Occipital lobe (tissue), 2 donors: ENCODE results near the gene MUTYH. TPM values are rescaled to one million over a fixed set of nuclear protein-coding genes. Genes with fewer than 3 reads are reported as not detected.
A peak's percentile ranks its signal among the peaks of the same experiment; 100 is the strongest.
"Not testable (repeated sequence)": the region's sequence is repeated elsewhere in the genome, so short reads cannot be mapped to it uniquely, and the experiment has no call there.

ENCODE experiments used
- DNase-seq: peaks from one replicate; lab custom pipeline; 2025; lab: John Stamatoyannopoulos, UW
- total RNA-seq: library from RNA; depleted of rRNA; stranded (reverse); fragments of >200 nt; gene quantifications from one replicate; pipeline ENCODE4 v1.2.3, GENCODE V29; 2014

MUTYH gene
- total RNA-seq = 23.2 TPM

DNA sequence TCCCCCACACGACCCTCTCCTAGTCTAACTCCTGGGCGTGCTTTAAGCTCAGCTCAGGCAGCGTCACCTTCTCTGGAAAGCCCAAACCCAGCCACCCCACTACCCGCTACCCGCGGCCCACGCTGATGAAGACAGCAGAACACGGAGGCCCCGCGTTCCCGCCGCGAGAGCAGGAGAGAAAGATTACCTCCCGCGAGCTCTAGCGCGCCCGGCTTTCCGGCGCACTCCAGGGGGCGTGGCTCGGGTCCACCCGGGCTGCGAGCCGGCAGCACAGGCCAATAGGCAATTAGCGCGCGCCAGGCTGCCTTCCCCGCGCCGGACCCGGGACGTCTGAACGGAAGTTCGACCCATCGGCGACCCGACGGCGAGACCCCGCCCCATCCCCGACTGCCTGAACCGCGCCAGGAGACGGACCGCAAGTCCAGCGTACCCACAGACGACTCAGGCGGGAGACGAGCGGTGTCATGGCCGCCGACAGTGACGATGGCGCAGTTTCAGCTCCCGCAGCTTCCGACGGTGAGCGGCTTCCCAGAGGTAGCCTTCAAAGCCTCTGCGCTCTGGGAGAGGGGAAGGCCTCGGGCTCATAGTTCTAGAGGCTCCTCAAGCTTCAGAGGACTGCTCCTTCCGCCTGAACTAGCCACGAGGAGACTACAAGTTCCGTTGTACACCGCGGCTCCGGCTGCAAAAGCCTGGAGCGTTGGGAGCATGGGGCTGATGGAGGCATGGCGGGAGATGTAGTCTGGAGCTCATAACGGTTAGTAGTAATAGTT, at the start of gene MUTYH, which contains the start of gene TOE1:
TSS of gene MUTYH (minus strand) at position 652 of the 770 bp plus-strand sequence. CDS start 5,935 bp downstream, outside the sequence.
TSS of gene TOE1 (plus strand) at position 382 of the 770 bp plus-strand sequence. CDS start at position 465, 83 bp downstream.
- peak; percentile 88 for DNase-seq

GRCh38 chr1:45386219-45386618, 46.0 kb upstream of the MUTYH start:
- no peak for DNase-seq

- no peak for DNase-seq
These were observed 45.1 kb upstream of the MUTYH start for GRCh38 chr1:45385302-45385701.

DNA sequence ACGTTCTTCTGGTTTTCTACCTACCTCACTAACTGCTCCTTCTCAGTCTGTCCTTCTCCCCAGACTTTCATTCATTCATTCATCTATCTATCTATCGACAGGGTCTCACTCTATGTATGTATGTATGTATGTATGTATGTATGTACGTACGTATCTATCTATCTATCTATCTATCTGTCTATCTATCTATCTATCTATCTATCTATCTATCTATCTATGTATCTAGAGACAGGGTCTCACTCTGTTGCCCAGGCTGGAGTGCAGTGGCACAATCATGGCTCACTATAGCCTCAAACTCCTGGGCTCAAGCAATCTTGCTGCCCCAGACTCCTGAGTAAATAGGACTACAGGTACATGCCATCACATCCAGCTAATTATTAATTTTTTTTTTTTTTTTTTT, 44.0 kb upstream of the MUTYH start:
- DNase-seq = not testable (repeated sequence)

GRCh38 chr1:45383191-45383590, 43.0 kb upstream of the MUTYH start:
- no peak for DNase-seq

DNA sequence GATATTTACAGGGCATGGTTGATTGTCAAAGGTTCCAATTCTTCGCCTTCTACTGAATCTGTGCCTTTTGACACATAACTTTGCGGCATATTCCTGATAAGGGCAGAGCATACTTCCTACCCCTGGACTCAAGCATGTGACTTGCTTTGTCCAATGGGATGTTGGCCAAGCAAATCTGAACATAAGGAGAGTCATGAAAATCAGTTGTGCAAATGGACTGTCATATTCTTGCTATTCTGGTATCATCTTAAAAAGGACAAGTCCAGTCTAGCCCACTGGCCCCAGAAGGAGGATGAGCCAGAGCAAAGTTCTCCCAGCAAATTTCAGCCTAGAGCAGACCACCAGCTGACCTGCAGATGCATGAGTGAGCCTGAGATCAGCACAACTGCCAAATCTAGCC, 41.0 kb upstream of the MUTYH start:
- no peak for DNase-seq

- no peak for DNase-seq
These were observed 40.5 kb upstream of the MUTYH start for GRCh38 chr1:45380730-45381129.

DNA sequence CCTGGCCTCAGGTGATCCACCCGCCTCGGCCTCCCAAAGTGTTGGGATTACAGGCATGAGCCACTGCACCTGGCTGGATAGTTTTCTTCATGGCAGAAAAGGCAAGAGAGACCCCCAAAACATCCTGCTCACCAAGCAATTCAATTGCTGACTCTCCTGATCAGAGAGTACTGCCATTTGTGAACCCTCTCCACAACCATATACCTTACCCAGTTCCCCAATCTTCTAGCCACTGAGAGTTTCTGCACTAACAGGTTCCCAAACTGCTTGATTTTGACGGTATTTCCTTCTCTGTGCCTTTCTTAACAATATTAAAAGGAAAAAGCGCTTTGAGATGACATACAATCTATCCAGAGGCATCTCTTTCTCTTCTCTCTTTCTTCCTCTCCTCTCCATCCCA, 39.9 kb upstream of the MUTYH start:
- DNase-seq = no peak

GRCh38 chr1:45379524-45379923, 39.3 kb upstream of the MUTYH start:
- DNase-seq = no peak

DNA sequence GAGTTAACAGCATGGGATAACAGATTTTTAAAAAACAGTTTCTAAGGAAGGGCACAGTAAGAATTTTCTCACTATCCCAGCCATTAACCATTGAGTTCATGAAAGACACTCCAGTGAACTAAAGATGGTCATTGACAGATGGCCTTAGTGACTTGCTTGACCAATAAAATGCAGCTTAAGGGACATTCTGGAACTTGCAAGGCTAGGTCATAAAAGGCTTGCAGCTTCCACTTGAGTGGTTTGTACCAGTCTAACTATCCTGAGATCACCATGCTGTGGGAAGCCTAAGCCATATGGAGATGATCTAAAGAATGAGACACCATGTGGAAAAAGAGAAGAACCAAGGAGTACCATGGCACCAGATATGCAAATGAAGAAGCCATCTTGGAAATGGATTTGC, 37.9 kb upstream of the MUTYH start:
- no peak for DNase-seq

DNA sequence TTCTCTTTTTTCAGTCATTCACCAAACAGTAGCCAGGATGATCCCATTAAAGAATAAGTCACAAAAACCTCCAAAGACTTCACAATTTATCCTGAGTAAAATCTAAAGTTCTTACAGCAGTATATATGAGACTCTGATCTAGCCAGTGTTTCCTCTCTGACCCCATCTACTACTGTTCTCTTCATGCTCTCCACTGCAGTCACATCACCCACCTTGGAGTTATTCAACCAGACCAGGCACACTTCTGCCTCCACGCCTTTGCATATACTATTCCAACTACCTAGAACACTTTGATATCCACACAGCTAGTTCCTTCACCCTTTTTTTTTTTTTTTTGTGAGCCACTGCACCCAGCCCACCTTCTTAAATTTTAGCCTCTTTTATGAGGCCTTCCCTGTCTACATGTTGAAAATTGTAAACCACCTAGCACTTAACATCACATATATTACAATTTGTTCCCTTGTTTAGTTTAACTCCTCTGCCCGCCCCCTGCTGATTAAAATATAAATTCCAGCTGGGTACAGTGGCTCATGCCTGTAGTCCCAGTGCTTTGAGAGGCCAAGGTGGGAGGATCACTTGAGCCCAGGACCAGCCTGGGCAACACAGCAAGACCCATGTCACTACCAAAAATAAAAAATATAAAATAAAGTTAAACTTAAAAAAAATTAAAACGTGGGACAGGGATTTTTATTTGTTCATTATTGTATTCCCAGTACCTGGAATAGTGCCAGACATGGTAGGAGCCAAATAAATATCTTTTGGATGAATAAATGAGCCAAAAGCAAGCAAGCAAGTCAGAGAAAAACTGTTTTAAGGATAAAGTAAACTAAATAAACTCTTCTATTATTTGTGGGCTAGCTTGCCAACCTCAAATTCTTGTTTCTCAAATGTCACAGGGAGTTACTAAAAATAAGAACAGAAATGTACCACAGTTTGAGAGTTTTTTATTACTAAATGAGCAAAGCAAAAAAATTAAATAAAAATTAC, 35.2 kb upstream of the MUTYH start:
- no peak for DNase-seq

- DNase-seq = no peak
These were observed 33.3 kb upstream of the MUTYH start for GRCh38 chr1:45373573-45373972.

DNA sequence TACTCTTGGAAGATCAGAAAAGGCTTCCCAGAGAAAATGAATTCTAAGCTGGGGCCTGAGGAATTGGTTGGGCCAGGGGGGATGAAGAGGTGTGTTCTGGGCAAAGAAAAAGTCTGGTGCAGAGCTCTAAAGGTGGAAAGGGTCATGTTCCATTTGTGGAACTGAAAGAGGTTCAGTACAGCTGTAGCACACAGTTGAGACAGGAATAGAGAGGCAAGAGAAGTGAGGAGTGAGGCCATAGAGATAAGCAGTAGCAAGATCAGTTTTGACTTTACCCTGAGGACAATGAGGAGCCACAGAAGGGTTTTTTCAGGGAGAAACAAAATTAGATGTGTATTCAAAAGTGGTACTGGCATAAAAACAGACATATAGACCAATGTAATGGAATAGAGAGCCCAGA, 30.3 kb upstream of the MUTYH start:
- DNase-seq = no peak

DNA sequence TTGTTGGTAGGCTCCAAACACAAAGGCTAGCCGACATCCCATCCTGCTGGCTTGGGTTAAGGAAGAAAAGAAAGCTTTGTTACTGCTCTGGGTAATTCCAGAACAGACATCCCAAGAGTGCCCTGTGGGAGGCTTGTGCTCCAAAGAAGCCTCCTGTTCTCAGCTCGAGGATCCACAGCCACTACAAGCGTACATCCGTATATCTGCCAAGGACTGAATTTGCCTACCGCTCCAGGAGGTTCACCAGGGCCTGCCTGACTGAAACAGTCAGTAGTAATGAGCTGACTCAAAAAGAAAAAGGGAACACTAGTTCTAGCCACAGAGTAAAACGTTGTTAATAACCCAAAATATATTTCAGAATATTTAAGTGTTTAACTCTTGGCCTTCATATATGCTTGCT, 24.8 kb upstream of the MUTYH start:
- DNase-seq = no peak

- DNase-seq = no peak
These were observed 24.1 kb upstream of the MUTYH start for GRCh38 chr1:45364294-45364693.

DNA sequence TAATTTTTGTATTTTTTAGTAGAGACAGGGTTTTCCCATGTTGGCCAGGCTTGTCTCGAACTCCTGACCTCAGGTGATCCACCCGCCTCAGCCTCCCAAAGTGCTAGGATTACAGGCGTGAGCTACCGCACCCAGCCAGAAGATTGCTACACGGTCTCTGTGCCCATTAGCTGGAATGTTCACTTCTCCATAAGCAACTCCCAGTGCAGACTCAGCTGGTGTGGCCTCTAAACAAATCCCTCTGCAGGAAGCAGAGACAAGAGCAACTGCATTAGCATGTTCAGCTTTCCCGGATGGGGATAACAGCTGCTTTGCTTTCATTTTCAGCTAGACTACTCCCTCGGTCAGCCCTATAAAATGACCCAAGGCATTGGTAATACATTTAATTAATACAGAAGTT, 20.7 kb upstream of the MUTYH start:
- DNase-seq = not testable (repeated sequence)

DNA sequence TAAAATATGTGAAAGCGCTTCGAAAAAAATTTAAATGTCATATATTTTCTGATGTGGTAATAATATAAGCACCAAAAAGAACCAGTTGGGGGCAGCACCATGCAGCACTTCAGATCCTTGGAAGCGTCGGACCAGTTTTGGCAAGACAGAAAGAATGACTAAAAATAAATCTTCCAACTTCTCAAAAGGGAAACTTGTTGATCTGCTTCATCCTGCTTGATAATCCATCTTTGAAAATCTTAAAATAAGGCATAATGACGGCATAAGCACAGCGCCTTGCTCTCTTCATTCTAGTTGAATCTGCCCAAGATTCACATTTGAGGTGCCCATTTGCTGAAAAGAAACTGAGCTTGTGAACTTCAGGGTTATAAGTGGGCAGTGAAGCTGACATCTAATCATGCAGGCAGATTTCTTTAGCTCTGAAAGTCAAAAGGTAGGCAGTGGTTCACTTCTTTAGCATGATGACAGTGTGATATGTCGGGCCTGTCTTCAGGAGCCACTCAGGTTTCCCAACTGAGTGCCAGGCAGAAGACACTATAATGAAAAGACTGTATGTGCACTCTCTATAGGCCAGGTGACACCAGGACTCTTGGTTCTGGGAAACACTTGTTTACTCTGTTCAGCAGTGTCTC, 19.8 kb upstream of the MUTYH start:
- peak; percentile 20 for DNase-seq

GRCh38 chr1:45356186-45356585, 15.9 kb upstream of the MUTYH start:
- DNase-seq = no peak

- DNase-seq = no peak
These were observed 15.4 kb upstream of the MUTYH start for GRCh38 chr1:45355683-45356082.

DNA sequence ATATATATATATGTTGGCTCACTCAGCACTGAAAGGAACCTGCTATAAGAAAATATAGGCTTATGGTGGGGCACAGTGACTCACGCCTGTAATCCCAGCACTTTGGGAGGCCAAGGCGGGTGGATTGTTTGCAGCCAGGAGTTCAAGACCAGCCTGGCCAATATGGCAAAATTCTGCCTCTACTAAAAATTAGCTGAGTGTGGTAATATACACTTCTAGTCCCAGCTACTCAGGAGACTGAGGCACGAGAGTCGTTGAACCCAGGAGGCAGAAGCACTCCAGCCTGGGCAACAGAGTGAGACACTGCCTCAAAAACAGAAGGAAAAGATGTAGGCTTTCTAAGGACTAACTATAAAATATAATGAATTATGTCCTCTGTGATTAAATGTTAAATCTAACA, 14.6 kb upstream of the MUTYH start:
- DNase-seq = no peak

DNA sequence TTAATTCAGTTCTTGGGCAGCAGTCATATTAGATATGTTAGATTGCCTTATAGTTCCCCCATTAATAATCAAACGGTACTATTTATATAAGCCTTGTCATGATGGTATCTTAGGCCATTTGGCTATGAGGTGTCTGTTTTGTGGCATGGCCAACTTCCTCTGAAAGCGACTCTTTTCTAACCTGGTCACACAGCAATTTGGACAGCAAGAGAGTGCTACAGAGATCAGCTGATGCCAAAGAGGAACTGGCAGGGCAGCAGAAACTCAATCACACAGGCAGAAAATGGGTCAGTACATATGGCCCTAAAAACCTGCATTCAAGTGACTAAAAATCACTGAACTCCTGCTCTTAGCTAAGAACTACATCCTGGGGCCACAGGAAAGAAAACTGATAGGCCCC, 13.4 kb upstream of the MUTYH start:
- DNase-seq = no peak

- no peak for DNase-seq
These were observed 11.3 kb upstream of the MUTYH start for GRCh38 chr1:45351508-45351907.
